Spleen (tissue), 11 donors: ENCODE data around the gene PNPO. TPM values are rescaled to one million over a fixed set of nuclear protein-coding genes. Genes with fewer than 3 reads are reported as not detected.
A peak's percentile ranks its signal among the peaks of the same experiment; 100 is the strongest.

Source experiments
- DNase-seq: peaks from one replicate; pipeline ENCODE4 v3.0.0-alpha.2; 2020
- H3K27ac ChIP-seq, 8 donors: fragments of 200-600 bp; sonication (generic) in 7 of 8; 1 replicate in 4 of 8; 2 replicates in 4 of 8; pipeline versions ENCODE4 v1.5.0 to v1.8.0; 2016 to 2021; ENCODE audit warnings: inconsistent platforms in 4 of 8, mild to moderate bottlenecking in 4 of 8, moderate library complexity in 1 of 8
- H3K27me3 ChIP-seq, 7 donors: fragments of 200-600 bp; sonication (generic) in 6 of 7; replicated peaks in 1 of 7; 1 replicate in 4 of 7; 2 replicates in 3 of 7; pipeline versions ENCODE4 v1.5.0 to v1.8.0; 2016 to 2021; ENCODE audit warnings: inconsistent platforms in 3 of 7, mild to moderate bottlenecking in 1 of 7
- H3K36me3 ChIP-seq, 6 donors: fragments of 200-600 bp; sonication (generic) in 5 of 6; 1 replicate in 4 of 6; 2 replicates in 2 of 6; pipeline versions ENCODE4 v1.5.0 to v1.8.0; 2016 to 2021; ENCODE audit warnings: inconsistent platforms in 2 of 6
- H3K4me1 ChIP-seq, 6 donors: fragments of 200-600 bp; sonication (generic) in 5 of 6; 1 replicate in 3 of 6; 2 replicates in 3 of 6; pipeline versions ENCODE4 v1.5.0 to v1.8.0; 2016 to 2021; ENCODE audit warnings: inconsistent platforms in 3 of 6
- H3K4me3 ChIP-seq, 8 donors: fragments of 200-600 bp; sonication (generic) in 7 of 8; 1 replicate in 4 of 8; 2 replicates in 4 of 8; pipeline versions ENCODE4 v1.5.0 to v1.8.0; 2016 to 2021; ENCODE audit warnings: inconsistent platforms in 4 of 8, mild to moderate bottlenecking in 4 of 8, moderate library complexity in 2 of 8
- H3K9me3 ChIP-seq, 8 donors: fragments of 200-600 bp; sonication (generic) in 7 of 8; 1 replicate in 4 of 8; 2 replicates in 4 of 8; pipeline versions ENCODE4 v1.5.0 to v1.8.0; 2016 to 2021; ENCODE audit warnings: inconsistent platforms in 4 of 8
- CTCF ChIP-seq, 11 experiments: fragments of 200-600 bp in 7 of 11; fragments of 450-650 bp in 4 of 11; sonication (generic) in 4 of 11; IDR thresholded peaks in 8 of 11; conservative IDR thresholded peaks in 3 of 11; 1 replicate in 7 of 11; 2 replicates in 4 of 11; pipeline versions ENCODE4 v1.4.0 to v1.8.0; 2016 to 2021; ENCODE audit warnings: antibody characterized with exemption in 11 of 11, inconsistent platforms in 4 of 11, mild to moderate bottlenecking in 1 of 11
- POLR2A ChIP-seq, 3 donors: fragments of 450-650 bp; IDR thresholded peaks; one replicate each; pipeline ENCODE4 v1.5.1; 2017; ENCODE audit warnings: antibody characterized with exemption in 3 of 3, mild to moderate bottlenecking in 1 of 3
- POLR2AphosphoS5 ChIP-seq, 3 donors: sonication (generic); formaldehyde crosslinking; IDR thresholded peaks; one replicate each; pipeline ENCODE4 v1.5.1; 2017; ENCODE audit warnings: antibody characterized with exemption in 3 of 3
- WGBS, 5 donors: extraction: QIAGEN DNeasy Blood & Tissue Kit in 3 of 5; methylation state at CpG; one replicate each; pipeline versions ENCODE4 v1.1.5 to v1.1.7; 2013 to 2018; 5-methylcytosine and 5-hydroxymethylcytosine counted together
- intact Hi-C: fragments of 100-400 bp; cut with DNase I; formaldehyde crosslinking; loops from one replicate; pipeline ENCODE4 v1.15.0; 2023; ENCODE audit warnings: low total_unique reads
- polyA plus RNA-seq, 3 donors: library from polyadenylated mRNA; stranded (reverse); fragments of 200-250 nt; gene quantifications; one replicate each; pipeline ENCODE4 v1.2.1, GENCODE V29; 2013
- total RNA-seq, 7 donors: library from RNA; depleted of rRNA in 3 of 7; stranded (reverse); fragments of >200 nt in 3 of 7; fragmentation: NEBNext Ultra II Directional in 4 of 7; extraction: Animal tissue kit (Norgen Biotek cat#: 25700) in 4 of 7; gene quantifications; one replicate each; pipeline versions ENCODE4 v1.1.0 to v1.2.1, GENCODE V29; 2016 to 2021
- donor health status: healthy with polysubstance abuse.
- donor health status: DM: no; HTN: no; CAD: no; lungs with moderate emphysema.
- donor health status: DM: no; HTN: no; CAD: no.
- donor health status: Bipolar disorder and iron deficiency.
- donor health status: healthy.
- donor health status: DM: no; HTN: no; CAD: no.
- donor health status: DM: yes; HTN: yes; CAD: no.

The PNPO gene
- total and polyA plus RNA-seq, 10 donors = 6.1 to 28.9 (median 26.6) TPM

DNA sequence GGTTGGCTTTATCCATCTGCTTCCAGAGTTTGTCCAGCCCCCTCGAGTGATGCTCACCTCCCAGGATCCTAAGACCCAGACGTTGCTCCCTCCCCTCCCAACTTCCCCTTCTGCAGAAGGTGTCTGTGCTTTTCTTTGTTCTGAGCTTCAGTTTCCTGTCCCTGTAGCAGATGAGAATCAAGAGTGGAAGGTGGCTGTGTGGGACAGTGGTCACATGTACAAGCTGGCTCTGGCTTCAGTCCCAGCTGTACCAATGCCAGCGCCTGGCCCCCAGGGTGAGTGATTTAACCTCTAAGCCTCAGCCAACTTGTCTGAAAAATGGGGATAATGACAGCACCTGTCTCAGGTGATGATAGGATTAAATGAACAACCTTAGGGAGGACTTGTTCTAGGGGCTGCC, 8.6 kb downstream of the PNPO start:
- WGBS, 5 donors = 29 to 51% (median 35%) methylated on average over 3 of the region's 3 CpGs
- H3K4me3 ChIP-seq = peak overlapping the region in 1 of 8 donors; percentile 61
- TF ChIP-seq POLR2AphosphoS5 (IDR thresholded peaks at IDR 0.05) = no peak
- H3K4me1 ChIP-seq = peaks cover 9 to 45% (median 30%) of the 10 kb centered on the region in 6 donors
- no peaks in the 10 kb centered on the region for H3K9me3 ChIP-seq
- intact Hi-C loops = no loop called here
- H3K27me3 ChIP-seq = no peaks in the 10 kb centered on the region
- H3K27ac ChIP-seq = peak overlapping the region in 6 of 8 donors; percentile 56 to 82 (median 71)
- peaks cover 0 to 38% (median 12%) of the 10 kb centered on the region in 6 donors for H3K36me3 ChIP-seq
- no peak for DNase-seq

DNA sequence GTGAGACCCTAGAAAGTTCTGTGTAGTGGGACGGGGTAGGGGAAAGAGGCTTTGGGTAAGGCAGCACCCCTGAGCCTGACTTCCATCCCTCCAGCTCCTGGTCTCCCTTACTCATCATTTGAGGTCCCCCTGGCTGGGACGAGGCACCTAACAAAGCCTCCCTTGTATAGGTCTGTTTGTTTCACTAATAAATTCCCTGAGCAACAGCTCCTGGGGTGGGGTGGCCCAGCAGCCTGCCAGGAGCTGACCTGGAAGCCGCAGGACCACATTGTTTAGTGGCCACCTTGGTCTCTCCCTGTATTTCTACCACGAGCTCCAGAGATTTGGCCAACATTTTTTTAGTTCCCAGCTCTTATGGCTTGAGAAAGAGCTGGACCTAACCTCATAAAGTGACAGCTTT, 9.1 kb downstream of the PNPO start:
- H3K9me3 ChIP-seq = no peaks in the 10 kb centered on the region
- no peak overlapping the region for H3K4me3 ChIP-seq
- H3K36me3 ChIP-seq = peaks cover 0 to 33% (median 7%) of the 10 kb centered on the region in 6 donors
- intact Hi-C loops = no loop called here
- WGBS, 5 donors = 90 to 99% (median 92%) methylated on average over 4 of the region's 4 CpGs
- TF ChIP-seq POLR2A (IDR thresholded peaks at IDR 0.05) (no peak), POLR2AphosphoS5 (IDR thresholded peaks at IDR 0.05) (no peak), CTCF (IDR thresholded peaks at IDR 0.05 in 8 of 11, conservative IDR thresholded peaks at IDR 0.05 in 3 of 11) (no peak)
- no peaks in the 10 kb centered on the region for H3K27me3 ChIP-seq
- DNase-seq = no peak
- peaks cover 9 to 40% (median 25%) of the 10 kb centered on the region in 6 donors for H3K4me1 ChIP-seq
- H3K27ac ChIP-seq = peak overlapping the region in 4 of 8 donors; percentile 69 to 82 (median 76)

- no peak overlapping the region for H3K27ac ChIP-seq
- peaks cover 0 to 20% (median 2%) of the 10 kb centered on the region in 6 donors for H3K36me3 ChIP-seq
- no peaks in the 10 kb centered on the region for H3K27me3 ChIP-seq
- no peak for DNase-seq
- H3K4me1 ChIP-seq = peaks cover 9 to 23% (median 17%) of the 10 kb centered on the region in 6 donors
- no peaks in the 10 kb centered on the region for H3K9me3 ChIP-seq
- intact Hi-C loops = no loop called here
- TF ChIP-seq POLR2A (IDR thresholded peaks at IDR 0.05) = no peak
- no peak for TF ChIP-seq POLR2AphosphoS5 (IDR thresholded peaks at IDR 0.05)
- TF ChIP-seq CTCF (IDR thresholded peaks at IDR 0.05 in 8 of 11, conservative IDR thresholded peaks at IDR 0.05 in 3 of 11) = no peak
- WGBS, 5 donors = 68 to 75% (median 73%) methylated on average over 11 to 12 of the region's 12 CpGs
- no peak overlapping the region for H3K4me3 ChIP-seq
Observed at GRCh38 chr17:47952171-47953021, 11.0 kb downstream of the PNPO start.

DNA sequence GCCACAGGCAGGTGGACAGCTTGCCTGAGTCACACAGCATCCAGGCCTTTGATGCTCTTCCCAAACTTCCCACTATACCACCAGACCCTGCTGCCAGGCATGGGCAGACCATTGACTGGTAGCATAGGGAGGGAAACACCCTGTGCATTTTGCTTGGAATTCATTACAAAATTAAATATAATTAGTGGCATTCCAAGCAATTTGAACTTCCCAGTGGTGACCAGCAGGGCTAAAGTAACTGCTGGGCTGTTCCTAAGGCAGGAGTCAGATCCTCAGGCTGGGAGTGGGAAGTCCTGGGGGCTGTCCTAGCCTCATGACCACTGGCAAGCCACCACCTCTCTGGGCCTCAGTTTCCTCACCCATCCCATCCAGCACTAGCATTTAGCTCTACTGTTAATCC, 12.5 kb downstream of the PNPO start:
- intact Hi-C loops = no loop called here
- no peaks in the 10 kb centered on the region for H3K9me3 ChIP-seq
- peaks cover 0 to 6% (median 0%) of the 10 kb centered on the region in 6 donors for H3K36me3 ChIP-seq
- no peak for DNase-seq
- H3K27ac ChIP-seq = no peak overlapping the region
- TF ChIP-seq CTCF (IDR thresholded peaks at IDR 0.05 in 8 of 11, conservative IDR thresholded peaks at IDR 0.05 in 3 of 11) = no peak
- no peak for TF ChIP-seq POLR2A (IDR thresholded peaks at IDR 0.05)
- no peak for TF ChIP-seq POLR2AphosphoS5 (IDR thresholded peaks at IDR 0.05)
- no peak overlapping the region for H3K4me3 ChIP-seq
- H3K4me1 ChIP-seq = peaks cover 8 to 16% (median 14%) of the 10 kb centered on the region in 6 donors
- no peaks in the 10 kb centered on the region for H3K27me3 ChIP-seq
